ENCODE results near the gene TEAD1.
"Not testable (repeated sequence)": the region's sequence is repeated elsewhere in the genome, so short reads cannot be mapped to it uniquely, and the experiment has no call there.

Gene TEAD1

GRCh38 chr11:12737024-12737423, 62.8 kb downstream of the TEAD1 start:
- no peak for DNase-seq (ENCODE audit: low spot score)

GRCh38 chr11:12741671-12742216, 67.5 kb downstream of the TEAD1 start:
- DNase-seq (ENCODE audit: low spot score): no peak

- DNase-seq (ENCODE audit: low spot score): no peak
Observed at GRCh38 chr11:12743834-12744449, 69.7 kb downstream of the TEAD1 start.

GRCh38 chr11:12744826-12745502, 70.7 kb downstream of the TEAD1 start:
- DNase-seq (ENCODE audit: low spot score): no peak

GRCh38 chr11:12745787-12746186, 71.6 kb downstream of the TEAD1 start:
- DNase-seq (ENCODE audit: low spot score): no peak

GRCh38 chr11:12746593-12747097, 72.4 kb downstream of the TEAD1 start:
- peak; percentile 68 for DNase-seq (ENCODE audit: low spot score)

GRCh38 chr11:12748561-12748960, 74.3 kb downstream of the TEAD1 start:
- no peak for DNase-seq (ENCODE audit: low spot score)

GRCh38 chr11:12749442-12749841, 75.2 kb downstream of the TEAD1 start:
- DNase-seq (ENCODE audit: low spot score): no peak

GRCh38 chr11:12750181-12750580, 76.0 kb downstream of the TEAD1 start:
- no peak for DNase-seq (ENCODE audit: low spot score)

- no peak for DNase-seq (ENCODE audit: low spot score)
Observed at GRCh38 chr11:12752868-12753524, 78.8 kb downstream of the TEAD1 start.

- no peak for DNase-seq (ENCODE audit: low spot score)
Observed at GRCh38 chr11:12754021-12754420, 79.8 kb downstream of the TEAD1 start.

GRCh38 chr11:12754582-12755234, 80.5 kb downstream of the TEAD1 start:
- no peak for DNase-seq (ENCODE audit: low spot score)

GRCh38 chr11:12755510-12756453, 81.6 kb downstream of the TEAD1 start:
- DNase-seq (ENCODE audit: low spot score): no peak

- DNase-seq (ENCODE audit: low spot score): no peak
Observed at GRCh38 chr11:12756454-12756806, 82.2 kb downstream of the TEAD1 start.

- DNase-seq (ENCODE audit: low spot score): no peak
Observed at GRCh38 chr11:12756867-12757266, 82.6 kb downstream of the TEAD1 start.

GRCh38 chr11:12757416-12757815, 83.2 kb downstream of the TEAD1 start:
- DNase-seq (ENCODE audit: low spot score): no peak

- DNase-seq (ENCODE audit: low spot score): not testable (repeated sequence)
Observed at GRCh38 chr11:12758117-12758516, 83.9 kb downstream of the TEAD1 start.

GRCh38 chr11:12761029-12761428, 86.8 kb downstream of the TEAD1 start:
- DNase-seq (ENCODE audit: low spot score): no peak

GRCh38 chr11:12762278-12762677, 88.1 kb downstream of the TEAD1 start:
- DNase-seq (ENCODE audit: low spot score): no peak

GRCh38 chr11:12762696-12763324, 88.6 kb downstream of the TEAD1 start:
- DNase-seq (ENCODE audit: low spot score): no peak
